ENCODE measurements around the gene SELENON. TPM values are rescaled to one million over a fixed set of nuclear protein-coding genes. Genes with fewer than 3 reads are reported as not detected.

The SELENON gene
- total and polyA plus RNA-seq, 2 of the 13 experiments (the other 11 are each of a cell fraction or from before 2014, with no cell fraction given), result 3.8 to 8.0 TPM

GRCh38 chr1:25820247-25821111 is 20.5 kb downstream of the SELENON start (continued):
- no peak for TF ChIP-seq USF2 (IDR thresholded peaks at IDR 0.05; ENCODE audit: low read depth, low read length)
- TF ChIP-seq USF2 (CRISPR knock-in tag; IDR thresholded peaks at IDR 0.05; ENCODE audit: borderline replicate concordance), result no peak
- TF ChIP-seq ZBTB49 (CRISPR knock-in tag; IDR thresholded peaks at IDR 0.05; ENCODE audit: borderline replicate concordance), result no peak
- no peak for TF ChIP-seq ZSCAN29 (CRISPR knock-in tag; conservative IDR thresholded peaks at IDR 0.05)
- no peak for TF ChIP-seq NFKB2 (CRISPR knock-in tag; IDR thresholded peaks at IDR 0.05; ENCODE audit: borderline replicate concordance)
- TF ChIP-seq ISL2 (CRISPR knock-in tag; IDR thresholded peaks at IDR 0.05), result no peak
- no peak for TF ChIP-seq KDM4B (CRISPR knock-in tag; IDR thresholded peaks at IDR 0.05)
- no peak for TF ChIP-seq ZBTB34 (CRISPR knock-in tag; IDR thresholded peaks at IDR 0.05)
- TF ChIP-seq THRA (CRISPR knock-in tag; IDR thresholded peaks at IDR 0.05; ENCODE audit: borderline replicate concordance), result no peak
- no peak for TF ChIP-seq ERF (CRISPR knock-in tag; IDR thresholded peaks at IDR 0.05)
- no peak for TF ChIP-seq ZNF777 (CRISPR knock-in tag; IDR thresholded peaks at IDR 0.05)
- no peak for TF ChIP-seq NFE2L2 (IDR thresholded peaks at IDR 0.05; ENCODE audit: low read length)
- no peak for TF ChIP-seq NFE2 (CRISPR knock-in tag; IDR thresholded peaks at IDR 0.05)
- TF ChIP-seq HNRNPH1 (optimal IDR thresholded peaks at IDR 0.05; ENCODE audit: low read depth, low read length), result no peak
- TF ChIP-seq ZNF326 (CRISPR knock-in tag; IDR thresholded peaks at IDR 0.05; ENCODE audit: borderline replicate concordance), result no peak
- TF ChIP-seq SP2 (CRISPR knock-in tag; IDR thresholded peaks at IDR 0.05), result no peak
- peak; percentile 88 for TF ChIP-seq RBFOX2 (IDR thresholded peaks at IDR 0.05; ENCODE audit: low read depth, low read length)
